ENCODE results near the gene PYROXD2.

Gene PYROXD2

GRCh38 chr10:98404571-98405359, 10.2 kb downstream of the PYROXD2 start:
- TF ChIP-seq CEBPB (IDR thresholded peaks at IDR 0.05) (no peak), TEAD4 (IDR thresholded peaks at IDR 0.05) (no peak), REST (IDR thresholded peaks at IDR 0.05; ENCODE audit: low read depth) (no peak), EGR1 (IDR thresholded peaks at IDR 0.05) (no peak), RAD21 (IDR thresholded peaks at IDR 0.05; ENCODE audit: low read depth) (no peak), EP300 (IDR thresholded peaks at IDR 0.05; ENCODE audit: borderline replicate concordance) (no peak), MAX (IDR thresholded peaks at IDR 0.05) (no peak), FOXM1 (IDR thresholded peaks at IDR 0.05; ENCODE audit: borderline replicate concordance, low read depth) (no peak), YY1 (IDR thresholded peaks at IDR 0.05; ENCODE audit: low read depth) (no peak), TCF12 (IDR thresholded peaks at IDR 0.05; ENCODE audit: low read depth) (no peak), NFIC (IDR thresholded peaks at IDR 0.05) (no peak), USF1 (IDR thresholded peaks at IDR 0.05) (no peak), ZBTB7A (IDR thresholded peaks at IDR 0.05; ENCODE audit: low read depth) (no peak), CREB1 (IDR thresholded peaks at IDR 0.05; ENCODE audit: low read depth) (no peak), TAF1 (IDR thresholded peaks at IDR 0.05; ENCODE audit: low read depth) (no peak)

GRCh38 chr10:98403812-98404504, 11.0 kb downstream of the PYROXD2 start:
- no peak for TF ChIP-seq MAX (IDR thresholded peaks at IDR 0.05)
- no peak for TF ChIP-seq EP300 (IDR thresholded peaks at IDR 0.05; ENCODE audit: borderline replicate concordance)
- TF ChIP-seq REST (IDR thresholded peaks at IDR 0.05; ENCODE audit: low read depth), result no peak
- TF ChIP-seq CREB1 (IDR thresholded peaks at IDR 0.05; ENCODE audit: low read depth), result no peak
- no peak for TF ChIP-seq FOXM1 (IDR thresholded peaks at IDR 0.05; ENCODE audit: borderline replicate concordance, low read depth)
- no peak for TF ChIP-seq USF1 (IDR thresholded peaks at IDR 0.05)
- no peak for TF ChIP-seq RAD21 (IDR thresholded peaks at IDR 0.05; ENCODE audit: low read depth)
- TF ChIP-seq YY1 (IDR thresholded peaks at IDR 0.05; ENCODE audit: low read depth), result no peak
- no peak for TF ChIP-seq CEBPB (IDR thresholded peaks at IDR 0.05)
- no peak for TF ChIP-seq ZBTB7A (IDR thresholded peaks at IDR 0.05; ENCODE audit: low read depth)
- TF ChIP-seq EGR1 (IDR thresholded peaks at IDR 0.05), result no peak

GRCh38 chr10:98402931-98403718, 11.9 kb downstream of the PYROXD2 start:
- TF ChIP-seq EGR1 (IDR thresholded peaks at IDR 0.05) (no peak), FOXM1 (IDR thresholded peaks at IDR 0.05; ENCODE audit: borderline replicate concordance, low read depth) (no peak), MAX (IDR thresholded peaks at IDR 0.05) (no peak), YY1 (IDR thresholded peaks at IDR 0.05; ENCODE audit: low read depth) (no peak), RAD21 (IDR thresholded peaks at IDR 0.05; ENCODE audit: low read depth) (no peak)

GRCh38 chr10:98402478-98402877, 12.5 kb downstream of the PYROXD2 start:
- TF ChIP-seq EP300 (IDR thresholded peaks at IDR 0.05; ENCODE audit: borderline replicate concordance) (no peak), NFIC (IDR thresholded peaks at IDR 0.05) (no peak), TEAD4 (IDR thresholded peaks at IDR 0.05) (no peak), MAX (IDR thresholded peaks at IDR 0.05) (no peak), USF1 (IDR thresholded peaks at IDR 0.05) (no peak), RAD21 (IDR thresholded peaks at IDR 0.05; ENCODE audit: low read depth) (no peak), EGR1 (IDR thresholded peaks at IDR 0.05) (no peak), YY1 (IDR thresholded peaks at IDR 0.05; ENCODE audit: low read depth) (no peak), ZBTB7A (IDR thresholded peaks at IDR 0.05; ENCODE audit: low read depth) (no peak), FOXM1 (IDR thresholded peaks at IDR 0.05; ENCODE audit: borderline replicate concordance, low read depth) (no peak), CEBPB (IDR thresholded peaks at IDR 0.05) (no peak), REST (IDR thresholded peaks at IDR 0.05; ENCODE audit: low read depth) (no peak), TCF12 (IDR thresholded peaks at IDR 0.05; ENCODE audit: low read depth) (no peak), TAF1 (IDR thresholded peaks at IDR 0.05; ENCODE audit: low read depth) (no peak), CREB1 (IDR thresholded peaks at IDR 0.05; ENCODE audit: low read depth) (no peak)
